GM08714 (cell line): ENCODE results near the gene ENGASE.

Experiments
- H3K4me3 ChIP-seq: fragments of 200-500 bp; sonication (Bioruptor generic); 2 replicates; pipeline ENCODE4 v1.5.1; 2014; ENCODE audit warnings: mild to moderate bottlenecking, low read length, inconsistent platforms
- ZNF274 ChIP-seq: IDR thresholded peaks from 2 replicates; pipeline ENCODE4 v1.6.1; 2012; ENCODE audit warnings: mild to moderate bottlenecking, low read depth, low read length

ENGASE gene

DNA sequence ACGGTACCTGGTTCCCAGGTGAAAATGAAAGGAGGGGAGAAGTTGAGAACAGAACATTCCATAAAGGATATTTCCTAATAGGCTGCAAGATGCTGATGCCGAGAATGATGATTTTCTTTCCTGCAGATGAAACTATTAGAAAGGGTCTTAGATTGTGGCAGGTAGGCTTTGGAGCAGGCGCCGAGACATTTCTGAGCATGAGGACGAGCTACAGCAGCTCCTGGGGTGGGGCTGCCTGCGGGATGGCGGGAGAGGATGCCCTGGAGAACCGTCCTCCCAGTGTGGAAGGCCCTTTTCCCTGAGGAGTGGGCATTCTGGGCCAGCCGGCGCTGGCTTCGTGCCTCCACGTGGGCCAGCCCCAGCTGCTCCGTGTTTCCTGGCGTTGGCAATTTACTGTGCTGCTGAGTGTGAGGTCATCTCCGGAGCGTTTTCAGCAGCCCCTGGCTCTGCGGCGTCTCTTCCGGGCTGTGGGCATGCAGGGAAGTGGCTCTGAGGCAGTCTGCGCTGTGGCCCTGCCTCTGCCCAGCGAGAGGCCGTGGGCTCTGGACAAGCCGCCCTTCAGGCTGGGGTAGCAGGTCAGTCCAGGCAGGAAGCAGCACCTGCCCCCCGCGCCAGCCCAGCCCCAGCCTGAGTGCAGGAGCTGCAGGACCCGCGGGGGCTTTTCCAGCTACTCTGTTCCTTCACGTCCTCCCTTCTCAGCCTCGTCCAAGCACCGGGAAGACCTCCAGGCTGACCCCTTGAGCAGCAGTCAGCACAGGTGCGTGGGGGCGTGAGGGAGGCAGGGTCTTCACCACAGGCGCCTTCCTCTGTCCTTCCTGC lies 12.2 kb downstream of the ENGASE start:
- H3K4me3 ChIP-seq, result no peak overlapping the region
- TF ChIP-seq ZNF274, result no peak

DNA sequence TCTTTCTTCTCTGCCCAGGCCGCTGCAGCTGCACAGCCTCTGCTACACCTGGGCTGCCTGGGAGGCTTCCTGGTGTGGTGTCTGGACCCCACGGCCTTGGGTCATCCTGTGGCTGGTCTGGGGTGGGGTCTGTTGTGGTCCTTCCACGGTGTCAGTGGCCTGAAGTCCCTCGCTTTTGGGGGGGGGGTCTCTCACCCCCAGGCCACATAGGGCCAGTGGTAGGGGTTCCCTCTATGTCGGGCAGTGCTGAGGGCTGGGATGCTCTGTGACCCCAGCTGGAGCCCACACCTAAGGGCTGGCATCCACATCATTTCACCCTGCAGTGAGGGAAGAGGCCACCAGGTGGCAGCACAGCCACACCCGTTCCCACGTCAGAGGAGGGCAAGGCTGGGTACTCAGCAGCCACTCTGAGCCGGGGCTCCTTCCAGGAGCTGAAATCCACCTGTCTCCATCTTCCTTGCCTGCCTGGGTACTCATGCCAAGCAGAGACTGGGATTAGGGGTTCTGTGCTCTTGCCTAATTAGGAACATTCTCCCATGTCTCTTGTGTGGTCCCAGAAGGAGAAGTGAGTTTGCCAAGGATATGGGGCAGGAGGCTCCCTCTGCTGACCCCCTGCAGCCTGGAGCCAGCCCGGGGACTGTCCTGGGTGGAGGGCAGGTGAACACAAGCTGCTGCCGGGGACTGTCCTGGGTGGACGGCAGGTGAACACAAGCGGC lies 13.0 kb downstream of the ENGASE start:
- no peak overlapping the region for H3K4me3 ChIP-seq
- no peak for TF ChIP-seq ZNF274

DNA sequence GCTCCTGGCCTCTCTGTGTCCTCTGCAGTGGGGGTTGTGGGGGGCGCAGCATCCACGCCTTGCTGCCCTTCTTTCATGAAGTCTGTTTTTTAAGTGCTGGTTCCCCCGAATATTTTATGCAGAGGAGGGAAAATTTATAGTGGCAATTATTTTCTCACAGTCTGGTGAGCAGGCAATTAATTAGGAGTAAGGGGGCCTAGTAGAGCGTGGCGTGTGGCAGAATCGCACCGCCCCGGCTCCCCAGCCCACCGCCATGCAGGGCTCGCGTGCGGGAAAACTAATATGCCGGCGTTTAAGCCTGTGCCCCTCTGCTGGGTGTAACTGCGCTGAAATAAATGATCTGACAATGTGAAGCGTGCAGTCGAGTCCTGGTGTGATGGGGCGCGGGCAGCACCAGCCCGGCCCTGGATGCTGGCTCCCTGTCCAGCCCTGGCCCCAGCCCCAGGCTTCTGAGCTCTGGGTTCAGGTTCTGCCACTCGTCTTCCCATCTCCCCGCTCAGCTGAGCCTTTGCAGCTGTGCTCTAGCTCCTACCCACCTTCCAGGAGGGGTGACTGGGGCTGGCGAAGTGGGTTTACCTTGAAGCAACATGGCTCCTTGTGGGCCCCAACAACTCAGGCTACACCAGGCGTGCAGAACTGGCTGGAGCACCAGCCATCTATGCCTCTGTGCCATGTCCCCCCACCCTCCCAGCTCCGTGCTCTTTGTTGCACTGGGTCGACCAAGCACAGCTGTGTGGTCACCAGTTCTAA lies 13.8 kb downstream of the ENGASE start:
- no peak for TF ChIP-seq ZNF274
- H3K4me3 ChIP-seq, result no peak overlapping the region

DNA sequence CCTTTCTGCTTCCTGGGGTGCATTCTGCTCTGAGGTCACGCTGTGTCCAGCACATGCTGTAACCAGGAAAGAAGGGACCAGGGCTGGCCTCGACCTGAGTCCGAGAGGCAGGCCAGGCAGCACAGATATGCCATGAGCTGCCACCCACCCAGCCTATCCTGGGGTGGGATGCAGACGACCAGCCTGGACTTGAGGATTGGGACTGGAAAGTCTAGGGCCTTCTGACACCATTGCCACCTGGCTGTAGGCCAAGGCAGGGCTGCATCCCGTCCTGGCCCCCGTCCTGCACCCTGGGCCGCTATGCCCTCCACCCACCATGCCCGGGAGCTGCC lies 14.3 kb downstream of the ENGASE start:
- TF ChIP-seq ZNF274, result no peak
- H3K4me3 ChIP-seq, result no peak overlapping the region

DNA sequence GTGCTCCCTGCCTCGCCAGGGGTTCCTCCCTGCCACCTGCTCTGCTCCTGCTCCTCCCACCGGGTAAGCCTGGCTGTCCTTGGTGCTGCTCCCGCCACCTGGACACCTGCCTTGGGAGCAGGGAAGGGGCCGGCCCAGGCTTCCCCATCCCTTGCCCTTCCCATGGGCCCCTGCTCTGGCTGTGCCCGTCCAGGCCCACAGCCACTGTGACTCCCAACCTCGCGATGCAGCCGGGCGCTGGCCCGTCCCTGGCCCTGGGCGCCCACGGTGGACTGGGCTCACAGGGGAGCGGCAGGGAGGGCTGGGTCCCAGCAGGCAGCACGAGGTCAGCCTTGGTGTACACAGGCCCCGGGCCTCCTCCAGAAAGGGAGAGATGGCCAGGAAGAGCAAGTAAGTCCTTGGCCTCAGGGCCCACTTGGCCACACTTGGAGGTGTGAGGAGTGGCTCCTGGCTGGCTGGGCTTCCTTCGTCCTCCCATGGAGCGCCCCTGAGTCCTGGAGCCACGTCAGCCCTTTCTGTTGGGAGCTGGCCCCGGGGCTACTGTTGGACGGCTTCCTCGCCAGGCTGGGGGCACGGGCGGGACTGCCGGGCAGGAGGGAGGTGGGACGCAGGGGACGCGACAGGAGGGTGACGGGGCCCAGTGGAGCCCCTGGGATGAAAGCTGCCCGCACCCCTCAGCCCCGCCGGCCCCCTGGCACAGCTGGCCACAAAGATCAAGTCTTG lies 15.3 kb downstream of the ENGASE start:
- no peak overlapping the region for H3K4me3 ChIP-seq
- no peak for TF ChIP-seq ZNF274

DNA sequence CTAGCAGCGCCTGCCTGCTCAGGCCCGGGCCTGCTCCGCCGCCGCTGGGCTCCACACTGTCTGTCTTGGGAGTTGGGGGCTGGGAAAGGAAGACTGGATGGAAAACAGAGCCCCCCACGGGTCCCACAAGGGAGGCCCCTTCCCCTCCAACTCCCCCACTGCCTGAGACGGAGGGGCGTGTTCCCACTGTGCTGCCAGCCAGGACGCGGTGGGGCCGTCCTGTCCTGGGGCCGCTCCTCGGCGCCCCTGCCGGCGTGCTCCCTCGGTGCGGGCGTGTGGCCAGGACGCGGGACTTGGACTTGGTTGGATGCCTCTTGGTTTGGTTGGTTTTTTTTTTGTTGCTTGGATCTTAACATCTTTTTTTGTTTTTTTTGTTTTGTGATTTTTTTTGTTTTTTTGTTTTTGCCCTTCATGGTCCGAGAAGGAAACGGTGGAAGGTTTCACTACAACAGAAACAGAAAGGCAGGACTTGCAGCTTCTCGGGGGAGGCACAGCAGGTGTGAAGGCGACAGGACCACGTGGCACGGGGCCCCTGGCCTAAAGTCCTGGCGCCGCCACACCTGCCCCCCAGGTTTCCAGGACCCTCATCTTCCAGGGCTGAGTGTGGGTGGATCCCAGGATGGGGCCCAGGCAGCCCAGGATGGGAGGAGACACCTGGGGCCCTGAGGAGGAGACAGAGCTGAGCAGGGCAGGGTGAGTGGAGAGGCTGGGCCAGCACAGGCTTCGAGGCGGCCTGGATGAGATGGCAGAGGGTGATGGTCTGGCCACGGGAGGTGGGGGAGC lies 16.0 kb downstream of the ENGASE start:
- TF ChIP-seq ZNF274, result no peak
- H3K4me3 ChIP-seq, result no peak overlapping the region

DNA sequence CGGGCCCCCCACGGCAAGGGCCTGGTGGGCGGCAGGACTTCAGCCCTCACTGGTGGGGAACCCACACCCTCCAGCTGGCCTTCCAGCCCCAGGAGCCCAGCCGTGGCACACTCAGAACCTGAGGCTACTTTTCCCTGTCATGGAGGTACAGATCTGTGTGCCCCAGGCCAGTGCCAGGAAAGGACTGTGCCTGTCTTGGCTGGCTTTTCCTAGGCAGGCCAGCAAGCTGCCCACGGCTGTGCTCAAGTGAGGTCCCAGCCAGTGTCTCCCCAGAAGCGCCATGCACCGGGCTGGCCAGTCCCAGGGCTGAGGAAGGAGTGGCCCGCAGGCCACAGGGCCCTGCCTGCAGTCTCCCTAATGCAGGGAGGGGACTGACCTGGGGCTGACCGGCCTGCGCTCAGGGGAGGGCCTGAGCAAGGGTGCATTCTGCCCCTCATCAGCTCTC lies 16.6 kb downstream of the ENGASE start:
- H3K4me3 ChIP-seq, result no peak overlapping the region
- no peak for TF ChIP-seq ZNF274

DNA sequence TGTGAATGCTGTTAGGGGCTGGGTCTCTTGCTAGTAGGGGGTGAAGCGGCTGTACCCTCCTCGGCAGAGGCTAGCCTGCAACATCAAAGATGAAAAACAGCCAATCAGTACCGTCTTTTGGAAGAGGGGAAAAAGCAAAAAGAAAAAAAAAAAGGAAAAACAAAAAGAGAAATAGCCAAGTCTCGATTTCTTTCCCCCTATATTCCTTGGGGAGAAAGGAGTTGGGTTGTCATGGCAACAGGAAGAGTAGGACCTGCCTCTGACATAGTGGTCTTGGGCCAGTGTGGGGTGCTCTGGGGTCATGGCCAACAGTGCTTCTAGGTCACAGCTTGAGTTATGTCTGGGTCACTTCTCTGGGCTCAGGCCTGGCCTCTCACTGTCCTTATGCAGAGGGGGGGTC lies 17.9 kb downstream of the ENGASE start:
- TF ChIP-seq ZNF274, result no peak
- no peak overlapping the region for H3K4me3 ChIP-seq

DNA sequence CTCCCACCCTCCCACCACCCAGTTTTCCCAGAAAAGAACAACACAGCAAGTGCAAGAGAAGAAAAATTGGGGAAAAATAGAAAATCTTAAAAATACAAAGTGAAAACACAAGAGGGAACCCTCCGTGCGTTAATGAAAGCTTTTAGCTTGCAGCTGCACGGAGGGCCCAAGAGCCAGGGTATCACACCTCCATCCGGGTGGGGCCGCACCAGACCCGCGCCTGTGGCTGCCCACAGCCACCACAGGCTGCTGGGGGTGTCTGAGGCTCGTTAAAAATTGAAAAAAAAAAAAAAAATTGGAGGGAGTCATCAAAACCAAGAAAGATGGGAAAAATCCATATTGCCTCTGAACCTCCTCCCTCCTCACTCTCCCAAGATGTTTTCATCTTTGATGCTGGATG lies 18.6 kb downstream of the ENGASE start:
- TF ChIP-seq ZNF274, result no peak

DNA sequence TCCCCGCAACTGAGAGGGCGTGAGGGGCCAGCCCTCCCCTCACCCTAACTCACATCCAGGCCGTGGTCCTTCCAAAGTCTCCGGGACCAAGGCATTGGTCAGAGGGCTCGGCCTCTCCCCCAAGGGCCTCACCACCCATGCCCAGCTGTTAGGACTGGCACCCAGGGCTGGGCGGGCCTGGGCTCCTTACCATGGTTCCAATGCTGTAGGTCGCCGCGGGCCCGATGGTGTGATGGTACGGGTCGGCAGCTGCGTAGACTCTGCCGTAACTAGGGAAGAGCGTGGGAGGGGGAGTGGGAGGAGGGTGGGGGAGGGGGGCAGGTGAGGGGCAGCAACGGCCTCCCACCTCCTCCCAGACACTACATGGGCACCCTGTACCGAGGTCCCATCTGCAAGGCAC lies 19.6 kb downstream of the ENGASE start:
- no peak overlapping the region for H3K4me3 ChIP-seq
- TF ChIP-seq ZNF274, result no peak

More for the DNA sequence above, 18.6 kb downstream of the ENGASE start:
- H3K4me3 ChIP-seq, result no peak overlapping the region

DNA sequence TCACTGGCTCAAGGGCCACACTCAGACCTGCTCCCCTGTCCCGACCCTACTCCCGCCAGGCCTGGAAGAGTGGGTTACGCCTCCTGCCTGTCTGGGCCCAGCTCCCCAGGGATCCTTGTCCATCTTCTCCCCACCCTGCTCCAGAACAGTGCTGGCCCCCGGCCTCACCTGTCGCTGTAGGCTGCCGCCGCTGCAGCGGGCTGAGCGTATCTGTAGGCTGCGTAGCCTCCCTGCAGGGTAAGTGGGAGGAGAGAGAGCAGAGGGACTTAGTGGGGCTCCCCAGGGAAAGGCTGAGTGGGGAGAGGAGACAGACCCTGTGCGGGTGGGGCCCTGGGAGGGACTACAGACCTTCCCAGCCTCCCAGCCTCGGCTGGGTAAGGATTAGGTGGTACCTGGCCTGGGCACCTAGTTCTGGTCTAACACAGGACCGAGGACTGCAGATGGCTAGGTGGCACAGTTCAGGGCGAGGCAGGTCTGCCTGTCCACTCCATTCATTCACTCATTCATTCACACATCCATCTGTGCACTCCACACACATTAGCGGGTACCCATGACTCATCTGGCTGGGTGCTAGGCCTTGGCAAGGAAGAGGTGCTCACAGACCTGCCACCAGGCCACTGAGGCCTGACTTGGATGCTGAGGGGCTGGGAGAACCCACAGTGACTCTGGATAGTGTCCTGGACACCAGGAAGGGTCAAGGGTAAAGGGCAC lies 20.9 kb downstream of the ENGASE start:
- no peak overlapping the region for H3K4me3 ChIP-seq
- no peak for TF ChIP-seq ZNF274

DNA sequence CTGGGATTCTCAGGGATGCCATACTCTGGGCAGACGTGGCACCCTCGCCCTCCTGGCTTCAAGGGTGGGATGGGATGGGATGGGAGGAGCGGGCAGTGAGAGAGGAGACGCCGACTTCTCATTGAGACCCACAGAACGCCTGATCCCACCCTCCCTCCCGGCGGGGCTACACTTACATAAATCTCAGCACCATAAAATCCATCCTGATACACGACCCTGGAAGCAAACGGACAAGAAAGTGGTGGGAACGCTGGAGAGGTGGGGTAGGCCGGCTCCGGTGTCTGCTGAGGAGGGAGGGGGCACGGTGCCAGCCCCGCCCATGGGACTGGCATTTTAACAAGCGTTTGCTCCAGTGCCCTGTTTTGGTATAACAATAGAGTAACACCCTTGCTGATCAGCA lies 21.9 kb downstream of the ENGASE start:
- H3K4me3 ChIP-seq, result no peak overlapping the region
- no peak for TF ChIP-seq ZNF274
